Tibial nerve (tissue), 4 donors: Measurements from ENCODE around the gene TBL1XR1.

Source experiments
- CTCF ChIP-seq, 5 experiments: fragments of 200-600 bp in 3 of 5; fragments of 450-650 bp in 2 of 5; sonication (generic) in 3 of 5; IDR thresholded peaks; one replicate each; pipeline ENCODE4 v1.5.1; 2016 to 2019; ENCODE audit warnings: antibody characterized with exemption in 5 of 5, mild to moderate bottlenecking in 3 of 5, moderate library complexity in 2 of 5
- EP300 ChIP-seq, 2 donors: sonication (generic); formaldehyde crosslinking; IDR thresholded peaks; one replicate each; pipeline ENCODE4 v1.6.1; 2017; ENCODE audit warnings: antibody characterized with exemption in 2 of 2, mild to moderate bottlenecking in 1 of 2
- POLR2A ChIP-seq, 2 donors: fragments of 450-650 bp; IDR thresholded peaks; one replicate each; pipeline ENCODE4 v1.6.1; 2017; ENCODE audit warnings: antibody characterized with exemption in 2 of 2, mild to moderate bottlenecking in 2 of 2, moderate library complexity in 2 of 2

DNA sequence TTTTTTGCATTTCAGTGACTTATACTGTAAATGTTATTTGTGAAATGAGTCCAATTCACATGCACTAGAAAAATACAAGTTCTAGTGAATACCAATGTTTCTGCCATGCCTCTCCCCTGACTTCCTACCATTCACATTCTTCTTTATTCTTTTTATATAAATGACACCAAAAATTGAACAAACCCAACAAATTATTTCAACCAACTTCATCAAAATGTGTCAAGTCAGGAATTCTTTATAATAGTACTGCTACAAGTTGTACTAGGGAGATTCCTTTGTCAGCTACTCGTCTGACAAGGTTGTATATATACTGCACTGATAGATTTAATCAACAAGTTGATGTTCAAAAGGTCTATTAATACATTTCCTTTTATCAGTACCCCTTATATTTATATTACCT lies 3.0 kb downstream of the TBL1XR1 start:
- no peak for TF ChIP-seq POLR2A (IDR thresholded peaks at IDR 0.05)
- no peak for TF ChIP-seq CTCF (IDR thresholded peaks at IDR 0.05)
- TF ChIP-seq EP300 (IDR thresholded peaks at IDR 0.05) = no peak
